Peyer's patch (tissue), 4 donors: Measurements from ENCODE around the gene CLCNKA.
"Not testable (repeated sequence)": the region's sequence is repeated elsewhere in the genome, so short reads cannot be mapped to it uniquely, and the experiment has no call there.

Experiments used
- CTCF ChIP-seq, 6 experiments: fragments of 450-650 bp in 4 of 6; fragments of 200-600 bp in 2 of 6; sonication (generic) in 1 of 6; IDR thresholded peaks; one replicate each; pipeline ENCODE4 v1.5.1; 2017 to 2019; ENCODE audit warnings: antibody characterized with exemption in 6 of 6, mild to moderate bottlenecking in 3 of 6, moderate library complexity in 1 of 6
- POLR2A ChIP-seq, 2 donors: fragments of 450-650 bp; IDR thresholded peaks; one replicate each; pipeline ENCODE4 v1.5.1; 2017; ENCODE audit warnings: antibody characterized with exemption in 2 of 2, mild to moderate bottlenecking in 2 of 2, moderate library complexity in 2 of 2

DNA sequence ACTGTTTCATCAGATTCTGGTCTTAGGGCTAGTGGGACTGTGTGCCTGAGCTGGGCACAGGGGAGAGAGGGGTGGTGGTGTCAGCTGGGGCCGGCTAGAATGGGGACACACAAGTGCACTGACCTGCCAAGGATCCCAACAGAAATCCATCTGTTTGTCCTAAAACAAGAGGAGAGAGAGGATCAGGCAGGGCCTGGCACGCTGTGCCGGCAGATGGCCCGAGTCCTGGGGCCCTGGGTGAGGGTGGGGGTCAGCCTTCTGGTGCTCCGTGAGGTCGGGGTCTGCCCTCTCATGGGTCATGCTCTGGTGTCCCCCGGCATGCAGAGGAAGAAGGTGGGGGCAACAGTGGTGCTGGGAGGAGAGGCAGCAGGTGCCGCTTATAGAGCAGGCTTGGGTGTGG, 18.0 kb downstream of the CLCNKA start:
- not testable (repeated sequence) for TF ChIP-seq CTCF, POLR2A (IDR thresholded peaks at IDR 0.05)
